IMR-90 (cell line): ENCODE data around the gene SOX1. TPM values are rescaled to one million over a fixed set of nuclear protein-coding genes. Genes with fewer than 3 reads are reported as not detected.

Experiments used
- ATAC-seq: fragments of 200-7000 bp; cut with Tn5 transposase; 2 replicates; pipeline ENCODE4 v1.9.1; 2020; ENCODE audit warnings: low read depth, mild to moderate bottlenecking, moderate library complexity
- BruUV-seq: library from RNA; stranded (reverse); fragments of 400-500 nt; replicated peaks from 2 replicates; lab custom pipeline; 2021; lab: Mats Ljungman, UMichigan
- CTCF ChIA-PET: fragments of 300-600 bp; formaldehyde crosslinking; extraction: SDS; loops from one replicate; lab custom pipeline; 2021; ENCODE audit warnings: antibody characterized with exemption; lab: Yijun Ruan, JAX
- POLR2A ChIA-PET: fragments of 300-600 bp; sonication (Branson Sonifier 250); formaldehyde crosslinking; loops from one replicate; lab custom pipeline; 2022; ENCODE audit warnings: antibody characterized with exemption; ENCODE audit not compliant: unreplicated experiment; lab: Charles Lee
- DNase-seq: peaks from one replicate; pipeline ENCODE4 v3.0.0; 2013
- H2AFZ ChIP-seq: replicated peaks from 2 replicates; pipeline ENCODE3; 2013; ENCODE audit warnings: low read length, mild to moderate bottlenecking; ENCODE audit not compliant: poor library complexity
- H2AK5ac ChIP-seq: 2 replicates; pipeline ENCODE4 v1.6.1; 2013; ENCODE audit warnings: low read depth, low read length, inconsistent platforms
- H2AK9ac ChIP-seq: replicated peaks from 2 replicates; pipeline ENCODE3; 2013; ENCODE audit warnings: mild to moderate bottlenecking, low read depth, low read length, moderate library complexity; ENCODE audit not compliant: poor library complexity
- H2BK120ac ChIP-seq: 2 replicates; pipeline ENCODE4 v1.6.1; 2013; ENCODE audit warnings: low read depth, low read length, inconsistent platforms
- H2BK15ac ChIP-seq: 3 replicates; pipeline ENCODE4 v1.6.1; 2013; ENCODE audit warnings: low read depth, low read length, inconsistent platforms
- H2BK20ac ChIP-seq: 2 replicates; pipeline ENCODE4 v1.6.1; 2013; ENCODE audit warnings: low read depth, mild to moderate bottlenecking, inconsistent platforms, low read length, moderate library complexity
- H2BK5ac ChIP-seq: 2 replicates; pipeline ENCODE4 v1.6.1; 2013; ENCODE audit warnings: mild to moderate bottlenecking, low read depth, low read length, inconsistent platforms; ENCODE audit not compliant: poor library complexity, severe bottlenecking
- H3K14ac ChIP-seq: replicated peaks from 2 replicates; pipeline ENCODE4 v1.6.1; 2013; ENCODE audit warnings: low read depth, low read length, inconsistent platforms
- H3K18ac ChIP-seq: 2 replicates; pipeline ENCODE4 v1.6.1; 2013; ENCODE audit warnings: low read depth, low read length, control low read depth
- H3K23ac ChIP-seq: 2 replicates; pipeline ENCODE4 v1.6.1; 2013; ENCODE audit warnings: low read depth, low read length, inconsistent platforms
- H3K27ac ChIP-seq: 2 replicates; pipeline ENCODE4 v1.5.1; 2013; ENCODE audit warnings: mild to moderate bottlenecking, control low read depth, low read length; ENCODE audit not compliant: insufficient read depth
- H3K27me3 ChIP-seq: 2 replicates; pipeline ENCODE4 v1.6.1; 2013; ENCODE audit warnings: low read length; ENCODE audit not compliant: control insufficient read depth, insufficient read depth
- H3K36me3 ChIP-seq: 2 replicates; pipeline ENCODE4 v1.6.1; 2013; ENCODE audit warnings: low read length, mixed read lengths; ENCODE audit not compliant: control insufficient read depth, insufficient read depth
- H3K4ac ChIP-seq: 2 replicates; pipeline ENCODE4 v1.6.1; 2013; ENCODE audit warnings: low read depth, low read length, inconsistent platforms
- H3K4me1 ChIP-seq: 2 replicates; pipeline ENCODE4 v1.6.1; 2013; ENCODE audit warnings: low read length, mixed read lengths; ENCODE audit not compliant: control insufficient read depth, insufficient read depth
- H3K4me2 ChIP-seq: 2 replicates; pipeline ENCODE4 v1.6.1; 2013; ENCODE audit warnings: low read depth, mild to moderate bottlenecking, control low read depth, low read length, moderate library complexity
- H3K4me3 ChIP-seq: 2 replicates; pipeline ENCODE4 v1.5.1; 2013; ENCODE audit warnings: low read depth, mild to moderate bottlenecking, control low read depth, low read length, moderate library complexity; ENCODE audit not compliant: insufficient read depth
- H3K56ac ChIP-seq: 2 replicates; pipeline ENCODE4 v1.6.1; 2013; ENCODE audit warnings: low read length, inconsistent platforms; ENCODE audit not compliant: insufficient read depth; ENCODE audit errors: extremely low read depth
- H3K79me1 ChIP-seq, 2 experiments: 2 replicates each; pipeline ENCODE4 v1.6.1; 2013; ENCODE audit warnings: low read length in 2 of 2, inconsistent platforms in 1 of 2, low read depth in 1 of 2
- H3K9ac ChIP-seq: 2 replicates; pipeline ENCODE4 v1.6.1; 2013; ENCODE audit warnings: low read depth, low read length, control low read depth
- H3K9me1 ChIP-seq: 2 replicates; pipeline ENCODE4 v1.6.1; 2013; ENCODE audit warnings: low read length, inconsistent platforms; ENCODE audit not compliant: insufficient read depth
- H3K9me3 ChIP-seq: 2 replicates; pipeline ENCODE4 v1.6.1; 2013; ENCODE audit warnings: low read length; ENCODE audit not compliant: control insufficient read depth, insufficient read depth
- H4K20me1 ChIP-seq: 2 replicates; pipeline ENCODE4 v1.6.1; 2013; ENCODE audit warnings: low read length, inconsistent platforms; ENCODE audit not compliant: insufficient read depth
- H4K5ac ChIP-seq: 2 replicates; pipeline ENCODE4 v1.6.1; 2013; ENCODE audit warnings: mild to moderate bottlenecking, low read depth, low read length, control low read depth
- H4K8ac ChIP-seq, 2 experiments: 2 replicates each; pipeline ENCODE4 v1.6.1; 2013; ENCODE audit warnings: low read depth in 2 of 2, low read length in 2 of 2, control low read depth in 1 of 2, inconsistent platforms in 1 of 2
- H4K91ac ChIP-seq: 2 replicates; pipeline ENCODE4 v1.6.1; 2013; ENCODE audit warnings: low read depth, low read length, inconsistent platforms; ENCODE audit not compliant: insufficient read depth
- BHLHE40 ChIP-seq: fragments of 150-350 bp; IDR thresholded peaks from 2 replicates; pipeline ENCODE4 v1.6.1; 2016; ENCODE audit warnings: mild to moderate bottlenecking, low read depth, low read length
- CEBPB ChIP-seq: IDR thresholded peaks from 2 replicates; pipeline ENCODE4 v1.6.1; 2012; ENCODE audit warnings: low read depth, low read length, improper control_type of control experiment
- CHD1 ChIP-seq: IDR thresholded peaks from 2 replicates; pipeline ENCODE4 v1.6.1; 2012; ENCODE audit warnings: low read depth, low read length, improper control_type of control experiment
- CTCF ChIP-seq: conservative IDR thresholded peaks from 2 replicates; pipeline ENCODE4 v1.5.1; 2012; ENCODE audit warnings: mild to moderate bottlenecking, low read depth, low read length, improper control_type of control experiment
- FOS ChIP-seq: fragments of 150-350 bp; IDR thresholded peaks from 2 replicates; pipeline ENCODE4 v1.6.1; 2016; ENCODE audit warnings: low read depth, low read length
- MAFK ChIP-seq: IDR thresholded peaks from 2 replicates; pipeline ENCODE4 v1.6.1; 2012; ENCODE audit warnings: low read depth, low read length, improper control_type of control experiment
- MAZ ChIP-seq: IDR thresholded peaks from 2 replicates; pipeline ENCODE4 v1.6.1; 2012; ENCODE audit warnings: low read depth, mild to moderate bottlenecking, low read length, improper control_type of control experiment, moderate library complexity, borderline replicate concordance
- MXI1 ChIP-seq: IDR thresholded peaks from 2 replicates; pipeline ENCODE4 v1.6.1; 2012; ENCODE audit warnings: low read depth, mild to moderate bottlenecking, low read length, moderate library complexity, borderline replicate concordance
- NFE2L2 ChIP-seq: fragments of 150-350 bp; IDR thresholded peaks from 2 replicates; pipeline ENCODE4 v1.6.1; 2016; ENCODE audit warnings: low read depth, mild to moderate bottlenecking, low read length
- POLR2A ChIP-seq: IDR thresholded peaks from 2 replicates; pipeline ENCODE4 v1.6.1; 2012; ENCODE audit warnings: mild to moderate bottlenecking, low read depth, low read length
- RAD21 ChIP-seq: IDR thresholded peaks from 2 replicates; pipeline ENCODE4 v1.6.1; 2012; ENCODE audit warnings: low read length, improper control_type of control experiment
- RCOR1 ChIP-seq: IDR thresholded peaks from 2 replicates; pipeline ENCODE4 v1.6.1; 2012; ENCODE audit warnings: mild to moderate bottlenecking, low read length, improper control_type of control experiment; ENCODE audit not compliant: insufficient replicate concordance
- RFX5 ChIP-seq: IDR thresholded peaks from 2 replicates; pipeline ENCODE4 v1.8.0; 2012; ENCODE audit warnings: low read depth, mild to moderate bottlenecking, low read length, moderate library complexity
- SMC3 ChIP-seq: fragments of 150-350 bp; IDR thresholded peaks from 2 replicates; pipeline ENCODE4 v1.6.1; 2016; ENCODE audit warnings: low read depth, mild to moderate bottlenecking, antibody characterized with exemption, low read length, moderate library complexity
- USF2 ChIP-seq: fragments of 150-350 bp; IDR thresholded peaks from 2 replicates; pipeline ENCODE4 v1.6.1; 2017; ENCODE audit warnings: mild to moderate bottlenecking, antibody characterized with exemption, low read length, low read depth
- WGBS, 2 experiments: methylation state at CpG; one replicate each; pipeline versions ENCODE4 v1.1.5 to v1.1.7; 2013; ENCODE audit warnings: missing lambda C conversion rate in 2 of 2; ENCODE audit not compliant: insufficient read length in 1 of 2; ENCODE audit errors: extremely low coverage in 2 of 2; 5-methylcytosine and 5-hydroxymethylcytosine counted together
- dilution Hi-C: fragments of 300-500 bp; cut with HindIII; formaldehyde crosslinking; loops from one replicate; pipeline ENCODE4 v1.14.3; 2018; ENCODE audit warnings: low sequenced_read_pairs; ENCODE audit not compliant: unreplicated experiment
- in situ Hi-C: fragments of 300-500 bp; cut with MboI; formaldehyde crosslinking; loops from 3 replicates; pipeline ENCODE4 v1.14.3; 2019; ENCODE audit warnings: low sequenced_read_pairs, inconsistent platforms, mixed read lengths
- intact Hi-C: fragments of 100-400 bp; cut with micrococcal nuclease; formaldehyde crosslinking; loops from 2 replicates; pipeline ENCODE4 v1.10.0; 2022
- polyA plus RNA-seq, 3 experiments: library from polyadenylated mRNA; depleted of rRNA; stranded (reverse); fragments of >200 nt; gene quantifications; 2 replicates each; pipeline ENCODE4 v1.2.3, GENCODE V29; 2012; ENCODE audit warnings: low replicate concordance in 1 of 3
- total RNA-seq: library from RNA; depleted of rRNA; stranded (reverse); fragments of >200 nt; gene quantifications from 2 replicates; pipeline ENCODE4 v1.2.3, GENCODE V29; 2012
- TF ChIP-seq, protein P1 (sequence below): fragments of 150-350 bp; IDR thresholded peaks from 2 replicates; pipeline ENCODE4 v1.6.1; 2016; ENCODE audit warnings: low read depth, mild to moderate bottlenecking, low read length, moderate library complexity, borderline replicate concordance

The SOX1 gene
- total and polyA plus RNA-seq, 2 of the 4 experiments (the other 2 are of a cell fraction) = not detected

DNA sequence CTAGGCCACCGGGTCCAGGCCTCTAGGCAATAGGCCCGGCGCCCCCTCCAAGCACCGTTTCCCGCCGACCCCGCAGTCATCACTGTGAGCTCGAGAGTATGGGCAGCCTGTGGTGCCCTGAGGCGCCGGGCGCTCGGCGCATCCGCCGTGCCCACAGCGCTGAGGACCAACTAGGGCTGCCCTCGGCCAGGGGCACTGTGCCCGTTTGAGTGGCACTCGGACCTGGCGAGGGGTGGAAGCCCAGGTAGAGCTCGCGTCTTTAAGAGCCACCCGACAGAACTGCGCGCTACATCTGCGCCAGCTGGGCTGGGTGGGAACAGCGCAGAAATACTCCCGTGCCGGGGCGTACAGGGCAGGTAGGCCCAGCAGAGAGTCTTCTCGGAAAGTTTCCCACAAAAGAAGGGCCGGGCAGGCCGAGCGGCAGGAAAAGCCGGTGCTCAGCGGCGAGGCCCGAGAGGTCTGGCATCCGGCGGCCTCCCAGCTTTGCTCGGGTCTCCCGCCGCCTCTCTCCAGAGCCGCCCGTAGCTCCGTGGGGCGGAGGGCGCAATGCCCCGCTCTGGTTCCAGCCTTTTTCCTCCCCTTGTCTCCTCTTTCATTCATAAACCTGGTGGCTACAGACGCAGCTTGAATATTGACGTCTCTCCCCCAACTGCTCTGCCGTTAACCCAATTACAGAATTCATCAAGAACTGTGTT is 5.4 kb upstream of the SOX1 start:
- no peak overlapping the region for H4K8ac ChIP-seq
- no peak overlapping the region for H2AFZ ChIP-seq
- no peak overlapping the region for H4K5ac ChIP-seq
- H3K14ac ChIP-seq = no peak overlapping the region
- H3K4ac ChIP-seq = no peak overlapping the region
- H3K27me3 ChIP-seq = peaks cover 84% of the 10 kb centered on the region
- no peak overlapping the region for H2BK120ac ChIP-seq
- no peaks in the 10 kb centered on the region for H3K79me1 ChIP-seq
- dilution Hi-C loops (no loop called here), in situ Hi-C loops (no loop called here), intact Hi-C loops (loop anchor here (2.0 kb wide), 1 partner anchor 545 kb away; no protein-coding TSS in a partner anchor)
- no peak overlapping the region for H2BK15ac ChIP-seq
- no peak overlapping the region for H3K56ac ChIP-seq
- no peak overlapping the region for H3K9ac ChIP-seq
- BruUV-seq = no TSS peak
- H3K4me1 ChIP-seq = no peaks in the 10 kb centered on the region
- H2BK20ac ChIP-seq = no peak overlapping the region
- CTCF ChIA-PET = no interaction called here
- WGBS, 2 experiments = 1% methylated on average over 20 of the region's 52 CpGs; no CpG with 5 or more reads in 1 of the 2 experiments
- H2BK5ac ChIP-seq = no peak overlapping the region
- no peak overlapping the region for H2AK5ac ChIP-seq
- DNase-seq (no peak), ATAC-seq (no peak)
- peaks cover 2% of the 10 kb centered on the region for H3K9me3 ChIP-seq
- H3K18ac ChIP-seq = no peak overlapping the region
- H3K36me3 ChIP-seq = no peaks in the 10 kb centered on the region
- H3K23ac ChIP-seq = no peak overlapping the region
- H4K20me1 ChIP-seq = no peaks in the 10 kb centered on the region
- H4K91ac ChIP-seq = no peak overlapping the region
- H3K4me3 ChIP-seq = no peak overlapping the region
- no peak overlapping the region for H3K27ac ChIP-seq
- no peaks in the 10 kb centered on the region for H3K9me1 ChIP-seq
- no peak overlapping the region for H2AK9ac ChIP-seq
- H3K4me2 ChIP-seq = no peak overlapping the region
- TF ChIP-seq CHD1 = no peak
- TF ChIP-seq USF2 = no peak
- TF ChIP-seq RAD21 = no peak
- no peak for TF ChIP-seq NFE2L2
- no peak for TF ChIP-seq FOS
- no peak for TF ChIP-seq MXI1
- no peak for TF ChIP-seq RFX5
- no peak for TF ChIP-seq SMC3
- TF ChIP-seq CEBPB = no peak
- no peak for TF ChIP-seq BHLHE40
- TF ChIP-seq MAFK = no peak
- TF ChIP-seq CTCF = no peak
- TF ChIP-seq RCOR1 = no peak
- TF ChIP-seq POLR2A = no peak
- TF ChIP-seq, protein P1, sequence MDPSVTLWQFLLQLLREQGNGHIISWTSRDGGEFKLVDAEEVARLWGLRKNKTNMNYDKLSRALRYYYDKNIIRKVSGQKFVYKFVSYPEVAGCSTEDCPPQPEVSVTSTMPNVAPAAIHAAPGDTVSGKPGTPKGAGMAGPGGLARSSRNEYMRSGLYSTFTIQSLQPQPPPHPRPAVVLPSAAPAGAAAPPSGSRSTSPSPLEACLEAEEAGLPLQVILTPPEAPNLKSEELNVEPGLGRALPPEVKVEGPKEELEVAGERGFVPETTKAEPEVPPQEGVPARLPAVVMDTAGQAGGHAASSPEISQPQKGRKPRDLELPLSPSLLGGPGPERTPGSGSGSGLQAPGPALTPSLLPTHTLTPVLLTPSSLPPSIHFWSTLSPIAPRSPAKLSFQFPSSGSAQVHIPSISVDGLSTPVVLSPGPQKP = no peak
- TF ChIP-seq MAZ = no peak
- POLR2A ChIA-PET = no interaction called here
